PC-9 (cell line): ENCODE measurements around the gene YY1. TPM values are rescaled to one million over a fixed set of nuclear protein-coding genes. Genes with fewer than 3 reads are reported as not detected.

ENCODE experiments used
- BruUV-seq: library from RNA; stranded (reverse); fragments of 400-500 nt; replicated peaks from 2 replicates; lab custom pipeline; 2021; lab: Mats Ljungman, UMichigan
- CTCF ChIA-PET: fragments of 300-600 bp; sonication (Branson Sonifier 250); formaldehyde crosslinking; loops from one replicate; lab custom pipeline; 2022; ENCODE audit warnings: antibody characterized with exemption; lab: Charles Lee
- POLR2A ChIA-PET: fragments of 300-600 bp; sonication (Branson Sonifier 250); formaldehyde crosslinking; loops from one replicate; lab custom pipeline; 2022; ENCODE audit warnings: antibody characterized with exemption; ENCODE audit not compliant: unreplicated experiment; lab: Charles Lee
- DNase-seq, 2 experiments: peaks; one replicate each; pipeline versions ENCODE4 v3.0.0 to v3.0.0-alpha.2; 2015 to 2022; ENCODE audit warnings: mixed read lengths in 1 of 2
- H2AFZ ChIP-seq: fragments of 200-600 bp; sonication (generic); 2 replicates; pipeline ENCODE4 v1.8.1; 2017; ENCODE audit warnings: antibody characterized with exemption
- H3F3A ChIP-seq: fragments of 200-600 bp; sonication (generic); 2 replicates; pipeline ENCODE4 v1.8.1; 2017; ENCODE audit warnings: antibody characterized with exemption, mild to moderate bottlenecking, low read depth; ENCODE audit not compliant: insufficient read depth
- H3K27ac ChIP-seq: fragments of 200-600 bp; sonication (generic); 2 replicates; pipeline ENCODE4 v1.6.1; 2016; ENCODE audit warnings: mixed run types
- H3K27me3 ChIP-seq: fragments of 200-600 bp; sonication (generic); 2 replicates; pipeline ENCODE4 v1.6.1; 2016; ENCODE audit warnings: low read depth, mixed run types; ENCODE audit not compliant: insufficient read depth
- H3K36me3 ChIP-seq: fragments of 200-600 bp; sonication (generic); 2 replicates; pipeline ENCODE4 v1.6.1; 2016; ENCODE audit warnings: low read depth, mixed run types
- H3K4me1 ChIP-seq: fragments of 200-600 bp; sonication (generic); replicated peaks from 2 replicates; pipeline ENCODE4 v1.6.1; 2016; ENCODE audit warnings: mixed run types; ENCODE audit not compliant: insufficient read depth
- H3K4me2 ChIP-seq: fragments of 200-600 bp; sonication (generic); 2 replicates; pipeline ENCODE4 v1.6.1; 2017; ENCODE audit warnings: mixed run types
- H3K4me3 ChIP-seq: fragments of 200-600 bp; sonication (generic); 2 replicates; pipeline ENCODE4 v1.6.1; 2016; ENCODE audit warnings: mixed run types
- H3K79me2 ChIP-seq: fragments of 200-600 bp; sonication (generic); 2 replicates; pipeline ENCODE4 v1.6.1; 2017; ENCODE audit warnings: low read depth, mixed run types
- H3K9me2 ChIP-seq: fragments of 200-600 bp; sonication (generic); 2 replicates; pipeline ENCODE4 v1.8.1; 2017; ENCODE audit warnings: mild to moderate bottlenecking; ENCODE audit not compliant: insufficient read depth
- H3K9me3 ChIP-seq: fragments of 200-600 bp; sonication (generic); 2 replicates; pipeline ENCODE4 v1.8.1; 2016; ENCODE audit warnings: low read depth; ENCODE audit not compliant: insufficient read depth
- H4K20me1 ChIP-seq: fragments of 200-600 bp; sonication (generic); 2 replicates; pipeline ENCODE4 v1.8.1; 2017; ENCODE audit not compliant: insufficient read depth
- EZH2 ChIP-seq: fragments of 200-600 bp; sonication (generic); IDR thresholded peaks from 2 replicates; pipeline ENCODE4 v1.8.0; 2017; ENCODE audit warnings: antibody characterized with exemption, low read depth
- intact Hi-C: fragments of 100-400 bp; cut with micrococcal nuclease; formaldehyde crosslinking; loops from one replicate; pipeline ENCODE4 v1.10.0; 2022; ENCODE audit not compliant: unreplicated experiment
- microRNA-seq: library from miRNA; unstranded; fragments of <30 nt; microRNA quantifications from one replicate; pipeline ENCODE4 v1.2.0, GENCODE V29; 2021; ENCODE audit warnings: borderline number of aligned reads, borderline replicate concordance
- total RNA-seq: library from RNA; stranded (reverse); gene quantifications from 2 replicates; pipeline ENCODE4 v1.2.3, GENCODE V29; 2021
- TF ChIP-seq, protein P1 (sequence below): fragments of 200-600 bp; sonication (generic); conservative IDR thresholded peaks from 2 replicates; pipeline ENCODE4 v1.6.1; 2017; ENCODE audit warnings: mixed run types, antibody characterized with exemption, mild to moderate bottlenecking, moderate library complexity

The YY1 gene
- total RNA-seq, 1 experiment from 2014 or later = 32.3 TPM

GRCh38 chr14:100330007-100330344, 91.0 kb downstream of the YY1 start:
- Histone ChIP-seq H3F3A (no peaks in the 10 kb centered on the region), H3K79me2 (no peaks in the 10 kb centered on the region), H3K4me2 (no peak overlapping the region), H3K4me1 (no peaks in the 10 kb centered on the region), H2AFZ (no peak overlapping the region), H4K20me1 (no peaks in the 10 kb centered on the region), H3K4me3 (no peak overlapping the region), H3K27me3 (no peaks in the 10 kb centered on the region), H3K9me3 (no peaks in the 10 kb centered on the region), H3K9me2 (no peaks in the 10 kb centered on the region), H3K27ac (no peak overlapping the region), H3K36me3 (no peaks in the 10 kb centered on the region)
- CTCF ChIA-PET = no interaction called here
- POLR2A ChIA-PET = no interaction called here
- no TSS peak for BruUV-seq
- TF ChIP-seq, protein P1, sequence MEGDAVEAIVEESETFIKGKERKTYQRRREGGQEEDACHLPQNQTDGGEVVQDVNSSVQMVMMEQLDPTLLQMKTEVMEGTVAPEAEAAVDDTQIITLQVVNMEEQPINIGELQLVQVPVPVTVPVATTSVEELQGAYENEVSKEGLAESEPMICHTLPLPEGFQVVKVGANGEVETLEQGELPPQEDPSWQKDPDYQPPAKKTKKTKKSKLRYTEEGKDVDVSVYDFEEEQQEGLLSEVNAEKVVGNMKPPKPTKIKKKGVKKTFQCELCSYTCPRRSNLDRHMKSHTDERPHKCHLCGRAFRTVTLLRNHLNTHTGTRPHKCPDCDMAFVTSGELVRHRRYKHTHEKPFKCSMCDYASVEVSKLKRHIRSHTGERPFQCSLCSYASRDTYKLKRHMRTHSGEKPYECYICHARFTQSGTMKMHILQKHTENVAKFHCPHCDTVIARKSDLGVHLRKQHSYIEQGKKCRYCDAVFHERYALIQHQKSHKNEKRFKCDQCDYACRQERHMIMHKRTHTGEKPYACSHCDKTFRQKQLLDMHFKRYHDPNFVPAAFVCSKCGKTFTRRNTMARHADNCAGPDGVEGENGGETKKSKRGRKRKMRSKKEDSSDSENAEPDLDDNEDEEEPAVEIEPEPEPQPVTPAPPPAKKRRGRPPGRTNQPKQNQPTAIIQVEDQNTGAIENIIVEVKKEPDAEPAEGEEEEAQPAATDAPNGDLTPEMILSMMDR = no peak
- no peak for TF ChIP-seq EZH2
- intact Hi-C loops = no loop called here
- DNase-seq = no peak

DNA sequence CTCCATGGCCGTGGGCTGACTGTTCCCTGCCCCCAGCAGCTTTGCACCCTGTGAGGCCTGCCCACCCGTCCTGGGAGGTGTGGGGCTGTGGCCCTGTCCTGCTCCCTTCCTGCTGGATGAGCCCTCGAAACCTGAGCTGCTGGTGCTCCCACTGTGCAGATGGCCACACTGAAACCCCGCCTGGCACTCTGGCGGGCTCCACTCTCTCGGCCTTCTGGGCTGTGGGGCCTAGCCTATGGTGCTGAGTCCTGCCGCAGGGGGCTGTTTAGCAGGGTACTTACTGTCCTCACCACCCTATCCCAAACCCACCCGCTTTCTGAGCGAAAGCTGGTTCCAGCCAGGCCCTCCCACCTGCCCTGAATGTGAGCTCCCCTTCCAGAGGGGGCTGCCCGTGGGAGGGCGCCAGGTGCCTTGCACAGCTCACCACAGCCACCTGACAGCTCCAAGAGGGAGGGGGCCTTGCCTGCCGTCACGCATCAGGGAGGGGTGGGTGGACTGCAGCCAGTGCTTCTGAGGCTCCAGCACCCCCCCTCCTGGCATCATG, 91.5 kb downstream of the YY1 start:
- Histone ChIP-seq H3K36me3 (no peaks in the 10 kb centered on the region), H3K4me3 (no peak overlapping the region), H3K4me1 (no peaks in the 10 kb centered on the region), H3K9me3 (no peaks in the 10 kb centered on the region), H3K79me2 (no peaks in the 10 kb centered on the region), H3K27me3 (no peaks in the 10 kb centered on the region), H3F3A (no peaks in the 10 kb centered on the region), H2AFZ (no peak overlapping the region), H3K9me2 (no peaks in the 10 kb centered on the region), H4K20me1 (no peaks in the 10 kb centered on the region), H3K27ac (no peak overlapping the region), H3K4me2 (no peak overlapping the region)
- ChIA-PET CTCF (no interaction called here), POLR2A (interaction anchor here (0.5 kb wide), 1 partner anchor 863 kb away, joined by 35 read pairs; no protein-coding TSS in a partner anchor)
- BruUV-seq = no TSS peak
- no peak for TF ChIP-seq EZH2
- TF ChIP-seq, protein P1 = no peak
- intact Hi-C loops = no loop called here
- no peak for DNase-seq

GRCh38 chr14:100332071-100332639, 93.2 kb downstream of the YY1 start:
- TF ChIP-seq, protein P1 = no peak
- no peak for TF ChIP-seq EZH2
- no peak for DNase-seq
- Histone ChIP-seq H3K9me2 (no peaks in the 10 kb centered on the region), H3K4me2 (no peak overlapping the region), H3K27me3 (no peaks in the 10 kb centered on the region), H3K4me3 (no peak overlapping the region), H3K4me1 (no peaks in the 10 kb centered on the region), H3K9me3 (no peaks in the 10 kb centered on the region), H3K27ac (no peak overlapping the region), H3F3A (no peaks in the 10 kb centered on the region), H3K79me2 (no peaks in the 10 kb centered on the region), H4K20me1 (no peaks in the 10 kb centered on the region), H2AFZ (no peak overlapping the region), H3K36me3 (no peaks in the 10 kb centered on the region)
- intact Hi-C loops = no loop called here
- BruUV-seq = no TSS peak
- CTCF ChIA-PET = no interaction called here
- POLR2A ChIA-PET = no interaction called here

Small RNAs within 50 kb of the gene (microRNA-seq; reads per million reads assigned to microRNA genes)
- 26.3 reads per million, percentile 35 among the genes with 10 or more reads in this experiment for gene MIR345
- gene MIR6764 = not detected

Other genes with a start within 250 kb of the YY1 start
- gene EVL, start 173.7 kb upstream of the YY1 start, total RNA-seq = 4.9 and 5.9 TPM in 2 replicates
- gene DEGS2, start 79.5 kb upstream of the YY1 start, total RNA-seq = 0.11 and 0.15 TPM in 2 replicates
- gene SLC25A29, start 67.3 kb downstream of the YY1 start, total RNA-seq = 6.9 and 11.8 TPM in 2 replicates
- gene SLC25A47, start 84.2 kb downstream of the YY1 start, total RNA-seq = not detected in 2 replicates
- gene WDR25, start 137.3 kb downstream of the YY1 start, total RNA-seq = 2.4 and 4.4 TPM in 2 replicates